ENCODE results near the gene PRM1. TPM values are rescaled to one million over a fixed set of nuclear protein-coding genes. Genes with fewer than 3 reads are reported as not detected.

Gene PRM1
- total and polyA plus RNA-seq, 10 donors: not detected

DNA sequence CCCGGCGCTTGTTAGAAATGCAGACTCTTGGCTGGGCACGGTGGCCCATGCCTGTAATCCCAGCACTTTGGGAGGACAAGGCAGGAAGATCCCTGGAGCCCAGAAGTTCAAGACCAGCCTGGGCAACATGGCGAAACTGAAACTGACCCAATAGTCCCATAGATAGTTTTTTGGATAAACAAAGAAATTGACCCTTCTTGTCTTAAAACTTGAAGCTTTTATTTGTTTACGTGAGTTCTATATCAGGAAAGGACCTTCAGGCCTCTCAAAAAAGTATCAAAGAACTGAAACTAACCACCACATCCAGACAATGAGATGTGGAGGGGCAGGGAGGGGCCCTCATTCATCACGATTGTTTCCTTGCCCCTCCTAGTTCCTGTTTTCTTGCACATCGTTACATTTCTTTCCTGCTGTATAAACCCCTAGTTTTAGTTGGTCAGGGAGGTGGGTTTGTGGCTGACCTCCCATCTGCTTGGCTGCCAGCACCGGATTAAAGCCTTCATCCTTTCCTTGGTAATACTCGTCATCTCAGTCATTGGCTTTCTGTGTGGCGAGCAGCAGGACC, 29.9 kb upstream of the PRM1 start:
- Histone ChIP-seq H3K27me3 (replicated peaks in 1 of 7) (no peaks in the 10 kb centered on the region), H3K36me3 (no peaks in the 10 kb centered on the region), H3K4me3 (no peak overlapping the region), H3K27ac (peak overlapping the region; percentile 37 to 88 (median 82)), H3K9me3 (no peaks in the 10 kb centered on the region), H3K4me1 (peaks cover 25 to 89% (median 60%) of the 10 kb centered on the region in 6 donors)
- WGBS, 5 donors: 35 to 43% (median 38%) methylated on average over 10 of the region's 10 CpGs
- intact Hi-C loops (cut with DNase I; ENCODE audit: low total_unique reads): no loop called here
- no peak for DNase-seq
- TF ChIP-seq POLR2AphosphoS5 (IDR thresholded peaks at IDR 0.05) (peak in 1 of 3 donors; percentile 69), POLR2A (IDR thresholded peaks at IDR 0.05) (no peak)
- TF ChIP-seq, protein P1, sequence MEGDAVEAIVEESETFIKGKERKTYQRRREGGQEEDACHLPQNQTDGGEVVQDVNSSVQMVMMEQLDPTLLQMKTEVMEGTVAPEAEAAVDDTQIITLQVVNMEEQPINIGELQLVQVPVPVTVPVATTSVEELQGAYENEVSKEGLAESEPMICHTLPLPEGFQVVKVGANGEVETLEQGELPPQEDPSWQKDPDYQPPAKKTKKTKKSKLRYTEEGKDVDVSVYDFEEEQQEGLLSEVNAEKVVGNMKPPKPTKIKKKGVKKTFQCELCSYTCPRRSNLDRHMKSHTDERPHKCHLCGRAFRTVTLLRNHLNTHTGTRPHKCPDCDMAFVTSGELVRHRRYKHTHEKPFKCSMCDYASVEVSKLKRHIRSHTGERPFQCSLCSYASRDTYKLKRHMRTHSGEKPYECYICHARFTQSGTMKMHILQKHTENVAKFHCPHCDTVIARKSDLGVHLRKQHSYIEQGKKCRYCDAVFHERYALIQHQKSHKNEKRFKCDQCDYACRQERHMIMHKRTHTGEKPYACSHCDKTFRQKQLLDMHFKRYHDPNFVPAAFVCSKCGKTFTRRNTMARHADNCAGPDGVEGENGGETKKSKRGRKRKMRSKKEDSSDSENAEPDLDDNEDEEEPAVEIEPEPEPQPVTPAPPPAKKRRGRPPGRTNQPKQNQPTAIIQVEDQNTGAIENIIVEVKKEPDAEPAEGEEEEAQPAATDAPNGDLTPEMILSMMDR (IDR thresholded peaks at IDR 0.05 in 8 of 11, conservative IDR thresholded peaks at IDR 0.05 in 3 of 11): no peak

DNA sequence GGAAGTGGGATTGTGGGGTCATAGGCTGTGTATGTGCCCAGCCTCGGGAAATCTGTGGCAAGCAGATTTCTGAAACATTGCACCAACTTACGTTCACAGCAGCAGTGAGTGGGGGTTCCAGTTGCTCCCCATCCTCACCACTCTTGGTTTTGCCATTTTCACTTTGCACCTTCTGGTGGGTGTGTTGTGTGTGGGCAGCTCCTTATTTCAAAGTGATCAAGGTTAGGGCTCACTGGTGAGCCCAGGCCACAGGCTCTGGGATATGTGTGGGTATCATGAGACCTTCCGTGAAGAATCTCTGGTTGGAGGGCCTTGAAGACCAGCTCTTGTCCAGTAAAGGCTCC, 29.5 kb upstream of the PRM1 start:
- TF ChIP-seq, protein P1 (IDR thresholded peaks at IDR 0.05 in 8 of 11, conservative IDR thresholded peaks at IDR 0.05 in 3 of 11): no peak
- no peak for TF ChIP-seq POLR2AphosphoS5 (IDR thresholded peaks at IDR 0.05)
- no peak for TF ChIP-seq POLR2A (IDR thresholded peaks at IDR 0.05)
- H3K36me3 ChIP-seq: no peaks in the 10 kb centered on the region
- intact Hi-C loops (cut with DNase I; ENCODE audit: low total_unique reads): no loop called here
- H3K4me1 ChIP-seq: peaks cover 25 to 94% (median 60%) of the 10 kb centered on the region in 6 donors
- no peak for DNase-seq
- no peaks in the 10 kb centered on the region for H3K9me3 ChIP-seq
- 64 to 88% (median 81%) methylated on average over 3 of the region's 3 CpGs for WGBS, 5 donors
- H3K4me3 ChIP-seq: no peak overlapping the region
- H3K27me3 ChIP-seq (replicated peaks in 1 of 7): no peaks in the 10 kb centered on the region
- peak overlapping the region; percentile 37 to 88 (median 82) for H3K27ac ChIP-seq

DNA sequence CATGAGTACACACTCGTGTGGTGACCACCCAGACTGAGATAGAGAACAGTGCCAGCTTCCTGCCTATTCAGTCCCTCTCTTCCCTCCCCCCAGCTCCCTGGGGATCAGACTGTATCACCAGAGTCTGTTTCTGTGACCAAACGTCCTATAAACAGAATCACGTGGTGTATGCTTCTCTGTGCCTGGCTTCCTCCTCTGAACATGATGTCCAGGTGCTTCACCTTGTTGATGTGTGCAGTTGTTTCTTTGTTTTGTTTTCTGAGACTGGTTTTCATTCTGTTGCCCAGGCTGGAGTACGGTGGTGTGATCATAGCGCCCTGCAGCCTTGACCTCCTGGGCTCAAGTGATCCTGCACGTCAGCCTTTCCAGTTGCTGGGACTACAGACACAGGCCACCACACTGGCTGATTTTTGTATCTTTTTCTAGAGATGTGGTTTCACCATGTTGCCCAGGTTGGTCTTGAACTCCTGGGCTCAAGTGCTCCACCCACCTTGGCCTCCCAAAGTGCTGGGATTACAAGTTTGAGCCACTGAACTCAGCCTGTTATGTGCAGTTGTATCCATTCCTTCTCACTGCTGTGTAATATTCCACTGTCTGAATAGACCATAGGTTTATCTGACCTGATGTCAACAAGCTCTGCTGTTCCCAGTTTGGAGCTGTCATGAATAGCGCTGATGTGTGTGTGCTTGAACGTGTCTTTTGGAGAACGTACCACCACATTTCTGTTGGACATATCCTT, 28.9 kb upstream of the PRM1 start:
- H3K4me1 ChIP-seq: peaks cover 25 to 99% (median 65%) of the 10 kb centered on the region in 6 donors
- H3K27me3 ChIP-seq (replicated peaks in 1 of 7): no peaks in the 10 kb centered on the region
- peak overlapping the region in 1 of 8 donors; percentile 11 for H3K4me3 ChIP-seq
- intact Hi-C loops (cut with DNase I; ENCODE audit: low total_unique reads): no loop called here
- 58 to 61% (median 58%) methylated on average over 9 of the region's 9 CpGs for WGBS, 5 donors
- peak overlapping the region; percentile 37 to 88 (median 82) for H3K27ac ChIP-seq
- TF ChIP-seq POLR2A (IDR thresholded peaks at IDR 0.05) (no peak), POLR2AphosphoS5 (IDR thresholded peaks at IDR 0.05) (peak in 2 of 3 donors; percentile 36 to 78)
- TF ChIP-seq, protein P1 (IDR thresholded peaks at IDR 0.05 in 8 of 11, conservative IDR thresholded peaks at IDR 0.05 in 3 of 11): no peak
- no peaks in the 10 kb centered on the region for H3K9me3 ChIP-seq
- DNase-seq: no peak
- H3K36me3 ChIP-seq: no peaks in the 10 kb centered on the region

Measured in spleen (tissue), 11 donors.